ENCODE measurements around the gene PSAP. TPM values are rescaled to one million over a fixed set of nuclear protein-coding genes. Genes with fewer than 3 reads are reported as not detected.
A peak's percentile ranks its signal among the peaks of the same experiment; 100 is the strongest.

The PSAP gene
- total RNA-seq, 1 donor from 2014 or later: 1,672 TPM

DNA sequence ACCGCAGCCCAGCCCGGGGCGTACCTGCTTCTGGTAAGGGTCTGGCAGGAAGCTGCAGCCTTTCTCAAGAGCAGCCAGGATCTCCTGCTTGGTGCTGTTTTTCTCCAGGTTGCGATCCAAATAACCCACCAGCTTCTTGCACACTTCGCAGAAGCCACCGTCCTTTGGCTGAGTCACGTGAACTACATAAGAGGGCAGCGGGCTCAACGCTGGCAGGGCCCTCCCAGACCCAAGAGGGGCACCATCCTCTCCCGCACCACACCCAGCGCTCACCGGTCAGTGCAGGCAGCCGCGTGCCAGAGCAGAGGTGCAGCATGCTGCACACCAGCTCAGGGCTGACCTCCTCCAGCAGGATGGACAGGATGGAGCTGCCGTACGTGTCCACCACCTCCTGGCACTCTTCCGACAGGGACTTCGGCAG is 31.6 kb downstream of the PSAP start:
- Histone ChIP-seq H3K36me3 (peaks cover 99% of the 10 kb centered on the region), H3K4me1 (peaks cover 40% of the 10 kb centered on the region), H3K9me3 (replicated peaks) (no peaks in the 10 kb centered on the region), H3K27ac (replicated peaks) (peak overlapping the region; percentile 86), H3K4me3 (no peak overlapping the region), H3K27me3 (ENCODE audit: low read depth) (no peaks in the 10 kb centered on the region)
- intact Hi-C loops (cut with micrococcal nuclease): loop anchor here (10.0 kb wide), 1 partner anchor 435 kb away; no protein-coding TSS in a partner anchor
- no peak for DNase-seq
- TF ChIP-seq CTCF (IDR thresholded peaks at IDR 0.05; ENCODE audit: borderline replicate concordance): no peak

- peaks cover 44% of the 10 kb centered on the region for H3K4me1 ChIP-seq
- intact Hi-C loops (cut with micrococcal nuclease): loop anchor here (10.0 kb wide), 1 partner anchor 434 kb away; no protein-coding TSS in a partner anchor
These were observed 32.3 kb downstream of the PSAP start for GRCh38 chr10:71818674-71819260.

DNA sequence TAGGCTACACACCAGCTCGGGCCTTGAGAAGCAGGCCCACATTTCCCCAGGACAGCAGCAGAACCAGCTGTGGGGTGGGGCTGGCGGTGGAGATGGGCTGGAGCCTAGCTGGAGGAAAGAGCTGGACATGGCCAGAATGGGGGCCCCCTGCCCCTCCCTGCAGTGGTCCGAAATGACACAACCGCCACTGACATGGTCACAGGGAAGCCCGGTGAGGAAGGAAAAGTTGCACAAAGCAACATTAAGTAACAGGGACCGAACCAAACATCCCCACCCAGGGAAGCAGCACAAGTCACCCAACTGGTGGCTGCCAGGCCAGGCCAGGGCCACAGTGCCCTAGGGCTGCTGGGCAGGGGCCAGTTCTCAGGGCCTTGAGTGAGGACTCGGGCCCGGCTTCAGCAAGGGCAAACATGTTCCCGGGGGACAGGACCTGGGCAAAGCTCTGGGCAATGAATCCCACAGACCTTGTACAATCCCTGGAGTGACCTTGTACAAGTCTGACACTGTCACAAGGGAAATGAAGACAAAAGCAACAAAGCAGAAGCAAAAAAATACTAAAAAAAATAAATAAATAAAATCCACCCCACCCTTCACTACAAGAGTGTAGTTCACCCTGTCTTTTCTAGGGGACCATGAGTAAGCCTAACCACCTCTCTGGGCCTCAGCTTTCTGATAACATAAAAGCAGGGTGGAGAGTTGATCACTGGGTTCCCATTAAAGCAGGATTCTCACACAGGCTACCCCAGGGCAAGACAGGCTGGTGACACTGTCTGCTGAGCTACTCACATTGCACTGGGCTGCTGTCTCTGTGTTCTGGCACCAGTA is 33.0 kb downstream of the PSAP start:
- Histone ChIP-seq H3K4me3 (no peak overlapping the region), H3K9me3 (replicated peaks) (no peaks in the 10 kb centered on the region), H3K27ac (replicated peaks) (peak overlapping the region; percentile 86), H3K4me1 (peaks cover 46% of the 10 kb centered on the region), H3K27me3 (ENCODE audit: low read depth) (no peaks in the 10 kb centered on the region), H3K36me3 (peaks cover 85% of the 10 kb centered on the region)
- TF ChIP-seq CTCF (IDR thresholded peaks at IDR 0.05; ENCODE audit: borderline replicate concordance): no peak
- DNase-seq: peak; percentile 72
- intact Hi-C loops (cut with micrococcal nuclease): loop anchor here (10.0 kb wide), 1 partner anchor 433 kb away; no protein-coding TSS in a partner anchor

More at GRCh38 chr10:71818674-71819260, 32.3 kb downstream of the PSAP start:
- no peak overlapping the region for H3K4me3 ChIP-seq
- H3K36me3 ChIP-seq: peaks cover 92% of the 10 kb centered on the region
- DNase-seq: no peak
- H3K9me3 ChIP-seq (replicated peaks): no peaks in the 10 kb centered on the region
- no peak for TF ChIP-seq CTCF (IDR thresholded peaks at IDR 0.05; ENCODE audit: borderline replicate concordance)
- peak overlapping the region; percentile 86 for H3K27ac ChIP-seq (replicated peaks)
- no peaks in the 10 kb centered on the region for H3K27me3 ChIP-seq (ENCODE audit: low read depth)

- H3K9me3 ChIP-seq (replicated peaks): no peaks in the 10 kb centered on the region
- DNase-seq: no peak
- intact Hi-C loops (cut with micrococcal nuclease): loop anchor here (10.0 kb wide), 1 partner anchor 432 kb away; no protein-coding TSS in a partner anchor
- H3K4me1 ChIP-seq: peaks cover 56% of the 10 kb centered on the region
- H3K4me3 ChIP-seq: no peak overlapping the region
- H3K36me3 ChIP-seq: peaks cover 75% of the 10 kb centered on the region
- H3K27ac ChIP-seq (replicated peaks): peak overlapping the region; percentile 86
- TF ChIP-seq CTCF (IDR thresholded peaks at IDR 0.05; ENCODE audit: borderline replicate concordance): no peak
- no peaks in the 10 kb centered on the region for H3K27me3 ChIP-seq (ENCODE audit: low read depth)
These were observed 34.0 kb downstream of the PSAP start for GRCh38 chr10:71816936-71817618.

GRCh38 chr10:71816421-71816851 is 34.6 kb downstream of the PSAP start:
- intact Hi-C loops (cut with micrococcal nuclease): loop anchor here (10.0 kb wide), 1 partner anchor 432 kb away; no protein-coding TSS in a partner anchor
- H3K27me3 ChIP-seq (ENCODE audit: low read depth): no peaks in the 10 kb centered on the region
- no peak overlapping the region for H3K4me3 ChIP-seq
- H3K4me1 ChIP-seq: peaks cover 58% of the 10 kb centered on the region
- H3K36me3 ChIP-seq: peaks cover 69% of the 10 kb centered on the region
- H3K9me3 ChIP-seq (replicated peaks): no peaks in the 10 kb centered on the region
- DNase-seq: no peak
- H3K27ac ChIP-seq (replicated peaks): peak overlapping the region; percentile 86
- TF ChIP-seq CTCF (IDR thresholded peaks at IDR 0.05; ENCODE audit: borderline replicate concordance): no peak

All from left ventricle myocardium inferior (tissue), 1 donor.